Neural cell (in vitro differentiated cells): Measurements from ENCODE around the gene TSPO2.

ENCODE experiments used
- EP300 ChIP-seq: fragments of 450-650 bp; conservative IDR thresholded peaks from 2 replicates; pipeline ENCODE4 v1.6.1; 2014; ENCODE audit warnings: antibody characterized with exemption, mild to moderate bottlenecking, moderate library complexity; ENCODE audit not compliant: poor library complexity, severe bottlenecking
- EZH2 ChIP-seq: fragments of 200-600, 300-800 bp; shearing (Covaris generic), sonication (generic); IDR thresholded peaks from 2 replicates; pipeline ENCODE4 v1.6.1; 2014; ENCODE audit warnings: antibody characterized with exemption, low read length, borderline replicate concordance, mild to moderate bottlenecking; ENCODE audit not compliant: insufficient read depth, poor library complexity, severe bottlenecking
- POLR2AphosphoS5 ChIP-seq: IDR thresholded peaks from 2 replicates; pipeline ENCODE4 v1.6.1; 2012
- RAD21 ChIP-seq: fragments of 450-650 bp; conservative IDR thresholded peaks from 2 replicates; pipeline ENCODE4 v1.6.1; 2014; ENCODE audit warnings: antibody characterized with exemption, mild to moderate bottlenecking, moderate library complexity
- SMC3 ChIP-seq: fragments of 450-650 bp; conservative IDR thresholded peaks from 2 replicates; pipeline ENCODE4 v1.6.1; 2014; ENCODE audit warnings: antibody characterized with exemption, mild to moderate bottlenecking, moderate library complexity; ENCODE audit not compliant: poor library complexity
- TAF1 ChIP-seq: IDR thresholded peaks from 2 replicates; pipeline ENCODE4 v1.6.1; 2012; ENCODE audit warnings: low read depth
- TF ChIP-seq, protein P1 (sequence below): fragments of 450-650 bp; IDR thresholded peaks from 2 replicates; pipeline ENCODE4 v1.5.1; 2014; ENCODE audit warnings: antibody characterized with exemption, mild to moderate bottlenecking, moderate library complexity; ENCODE audit not compliant: poor library complexity, severe bottlenecking
- TF ChIP-seq, protein P2 (sequence below): IDR thresholded peaks from 2 replicates; pipeline ENCODE4 v1.6.1; 2012; ENCODE audit warnings: borderline replicate concordance

DNA sequence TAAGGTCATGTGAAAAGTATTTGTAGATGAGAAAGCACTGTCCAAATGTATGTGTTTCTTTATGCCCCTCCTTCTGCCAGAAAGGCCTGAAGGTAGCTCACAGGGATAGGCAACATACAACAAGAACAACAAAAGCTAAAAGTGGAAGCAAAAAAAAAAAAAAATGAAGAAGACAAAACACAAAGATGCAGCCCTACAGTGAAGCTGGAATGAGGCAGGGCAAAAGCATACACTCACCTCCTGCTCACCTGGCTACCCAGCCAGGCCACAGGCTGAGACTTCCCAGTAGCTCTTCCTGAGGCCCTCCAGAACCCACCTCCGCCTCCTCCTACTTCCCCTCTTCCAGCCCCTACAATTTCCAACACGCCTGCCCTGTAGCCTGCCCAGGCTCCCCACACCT, 5.7 kb upstream of the TSPO2 start:
- TF ChIP-seq EZH2 (no peak), EP300 (no peak), POLR2AphosphoS5 (no peak), RAD21 (no peak), SMC3 (no peak), TAF1 (no peak)
- TF ChIP-seq, protein P1, sequence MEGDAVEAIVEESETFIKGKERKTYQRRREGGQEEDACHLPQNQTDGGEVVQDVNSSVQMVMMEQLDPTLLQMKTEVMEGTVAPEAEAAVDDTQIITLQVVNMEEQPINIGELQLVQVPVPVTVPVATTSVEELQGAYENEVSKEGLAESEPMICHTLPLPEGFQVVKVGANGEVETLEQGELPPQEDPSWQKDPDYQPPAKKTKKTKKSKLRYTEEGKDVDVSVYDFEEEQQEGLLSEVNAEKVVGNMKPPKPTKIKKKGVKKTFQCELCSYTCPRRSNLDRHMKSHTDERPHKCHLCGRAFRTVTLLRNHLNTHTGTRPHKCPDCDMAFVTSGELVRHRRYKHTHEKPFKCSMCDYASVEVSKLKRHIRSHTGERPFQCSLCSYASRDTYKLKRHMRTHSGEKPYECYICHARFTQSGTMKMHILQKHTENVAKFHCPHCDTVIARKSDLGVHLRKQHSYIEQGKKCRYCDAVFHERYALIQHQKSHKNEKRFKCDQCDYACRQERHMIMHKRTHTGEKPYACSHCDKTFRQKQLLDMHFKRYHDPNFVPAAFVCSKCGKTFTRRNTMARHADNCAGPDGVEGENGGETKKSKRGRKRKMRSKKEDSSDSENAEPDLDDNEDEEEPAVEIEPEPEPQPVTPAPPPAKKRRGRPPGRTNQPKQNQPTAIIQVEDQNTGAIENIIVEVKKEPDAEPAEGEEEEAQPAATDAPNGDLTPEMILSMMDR = no peak
- TF ChIP-seq, protein P2, sequence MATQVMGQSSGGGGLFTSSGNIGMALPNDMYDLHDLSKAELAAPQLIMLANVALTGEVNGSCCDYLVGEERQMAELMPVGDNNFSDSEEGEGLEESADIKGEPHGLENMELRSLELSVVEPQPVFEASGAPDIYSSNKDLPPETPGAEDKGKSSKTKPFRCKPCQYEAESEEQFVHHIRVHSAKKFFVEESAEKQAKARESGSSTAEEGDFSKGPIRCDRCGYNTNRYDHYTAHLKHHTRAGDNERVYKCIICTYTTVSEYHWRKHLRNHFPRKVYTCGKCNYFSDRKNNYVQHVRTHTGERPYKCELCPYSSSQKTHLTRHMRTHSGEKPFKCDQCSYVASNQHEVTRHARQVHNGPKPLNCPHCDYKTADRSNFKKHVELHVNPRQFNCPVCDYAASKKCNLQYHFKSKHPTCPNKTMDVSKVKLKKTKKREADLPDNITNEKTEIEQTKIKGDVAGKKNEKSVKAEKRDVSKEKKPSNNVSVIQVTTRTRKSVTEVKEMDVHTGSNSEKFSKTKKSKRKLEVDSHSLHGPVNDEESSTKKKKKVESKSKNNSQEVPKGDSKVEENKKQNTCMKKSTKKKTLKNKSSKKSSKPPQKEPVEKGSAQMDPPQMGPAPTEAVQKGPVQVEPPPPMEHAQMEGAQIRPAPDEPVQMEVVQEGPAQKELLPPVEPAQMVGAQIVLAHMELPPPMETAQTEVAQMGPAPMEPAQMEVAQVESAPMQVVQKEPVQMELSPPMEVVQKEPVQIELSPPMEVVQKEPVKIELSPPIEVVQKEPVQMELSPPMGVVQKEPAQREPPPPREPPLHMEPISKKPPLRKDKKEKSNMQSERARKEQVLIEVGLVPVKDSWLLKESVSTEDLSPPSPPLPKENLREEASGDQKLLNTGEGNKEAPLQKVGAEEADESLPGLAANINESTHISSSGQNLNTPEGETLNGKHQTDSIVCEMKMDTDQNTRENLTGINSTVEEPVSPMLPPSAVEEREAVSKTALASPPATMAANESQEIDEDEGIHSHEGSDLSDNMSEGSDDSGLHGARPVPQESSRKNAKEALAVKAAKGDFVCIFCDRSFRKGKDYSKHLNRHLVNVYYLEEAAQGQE = no peak
